Measurements from ENCODE around the gene ADAMTS17.

ADAMTS17 gene

GRCh38 chr15:100111125-100112060 lies 230.4 kb downstream of the ADAMTS17 start:
- H3K27ac ChIP-seq, result no peak overlapping the region
- TF ChIP-seq CTCF (conservative IDR thresholded peaks at IDR 0.05) (no peak), ZFX (IDR thresholded peaks at IDR 0.05) (no peak)

GRCh38 chr15:100109486-100110035 lies 232.2 kb downstream of the ADAMTS17 start:
- H3K27ac ChIP-seq, result no peak overlapping the region
- TF ChIP-seq ZFX (IDR thresholded peaks at IDR 0.05), result no peak
- TF ChIP-seq CTCF (conservative IDR thresholded peaks at IDR 0.05), result no peak

- no peak for TF ChIP-seq CTCF (conservative IDR thresholded peaks at IDR 0.05)
- TF ChIP-seq ZFX (IDR thresholded peaks at IDR 0.05), result no peak
- H3K27ac ChIP-seq, result no peak overlapping the region
These were observed 232.9 kb downstream of the ADAMTS17 start for GRCh38 chr15:100108846-100109245.

- H3K27ac ChIP-seq, result no peak overlapping the region
- TF ChIP-seq CTCF (conservative IDR thresholded peaks at IDR 0.05), result no peak
- TF ChIP-seq ZFX (IDR thresholded peaks at IDR 0.05), result no peak
These were observed 233.4 kb downstream of the ADAMTS17 start for GRCh38 chr15:100108346-100108745.

GRCh38 chr15:100107606-100108225 lies 234.1 kb downstream of the ADAMTS17 start:
- TF ChIP-seq CTCF (conservative IDR thresholded peaks at IDR 0.05) (no peak), ZFX (IDR thresholded peaks at IDR 0.05) (no peak)
- H3K27ac ChIP-seq, result no peak overlapping the region

- H3K27ac ChIP-seq, result no peak overlapping the region
- no peak for TF ChIP-seq CTCF (conservative IDR thresholded peaks at IDR 0.05)
- no peak for TF ChIP-seq ZFX (IDR thresholded peaks at IDR 0.05)
These were observed 234.6 kb downstream of the ADAMTS17 start for GRCh38 chr15:100107151-100107550.

GRCh38 chr15:100106732-100107131 lies 235.0 kb downstream of the ADAMTS17 start:
- no peak overlapping the region for H3K27ac ChIP-seq
- TF ChIP-seq ZFX (IDR thresholded peaks at IDR 0.05), result no peak
- TF ChIP-seq CTCF (conservative IDR thresholded peaks at IDR 0.05), result no peak
